Ishikawa (cell line): ENCODE measurements around the gene TMEM208.

Source experiments
- CEBPB ChIP-seq: IDR thresholded peaks from 2 replicates; pipeline ENCODE4 v1.6.1; 2012
- CREB1 ChIP-seq: IDR thresholded peaks from 2 replicates; pipeline ENCODE4 v1.6.1; 2012; ENCODE audit warnings: low read depth
- EGR1 ChIP-seq: IDR thresholded peaks from 2 replicates; pipeline ENCODE4 v1.6.1; 2012
- EP300 ChIP-seq: IDR thresholded peaks from 2 replicates; pipeline ENCODE4 v1.6.1; 2012; ENCODE audit warnings: borderline replicate concordance
- FOXM1 ChIP-seq: IDR thresholded peaks from 2 replicates; pipeline ENCODE4 v1.6.1; 2012; ENCODE audit warnings: low read depth, borderline replicate concordance
- MAX ChIP-seq: IDR thresholded peaks from 2 replicates; pipeline ENCODE4 v1.6.1; 2012
- NFIC ChIP-seq: IDR thresholded peaks from 2 replicates; pipeline ENCODE4 v1.6.1; 2012
- RAD21 ChIP-seq: IDR thresholded peaks from 2 replicates; pipeline ENCODE4 v1.6.1; 2012; ENCODE audit warnings: low read depth
- REST ChIP-seq: IDR thresholded peaks from 2 replicates; pipeline ENCODE4 v1.6.1; 2012; ENCODE audit warnings: low read depth, mild to moderate bottlenecking
- TAF1 ChIP-seq: IDR thresholded peaks from 2 replicates; pipeline ENCODE4 v1.6.1; 2012; ENCODE audit warnings: low read depth, mild to moderate bottlenecking
- TCF12 ChIP-seq: IDR thresholded peaks from 2 replicates; pipeline ENCODE4 v1.6.1; 2012; ENCODE audit warnings: low read depth
- TEAD4 ChIP-seq: IDR thresholded peaks from 2 replicates; pipeline ENCODE4 v1.6.1; 2012
- USF1 ChIP-seq: IDR thresholded peaks from 2 replicates; pipeline ENCODE4 v1.6.1; 2012
- YY1 ChIP-seq: IDR thresholded peaks from 2 replicates; pipeline ENCODE4 v1.6.1; 2012; ENCODE audit warnings: low read depth
- ZBTB7A ChIP-seq: IDR thresholded peaks from 2 replicates; pipeline ENCODE4 v1.6.1; 2012; ENCODE audit warnings: low read depth

Gene TMEM208

GRCh38 chr16:67201411-67202345 lies 25.3 kb upstream of the TMEM208 start:
- TF ChIP-seq CREB1, result no peak
- TF ChIP-seq EP300, result no peak
- TF ChIP-seq NFIC, result no peak
- TF ChIP-seq TCF12, result no peak
- no peak for TF ChIP-seq TEAD4
- no peak for TF ChIP-seq CEBPB
- TF ChIP-seq EGR1, result no peak
- TF ChIP-seq YY1, result no peak
- no peak for TF ChIP-seq ZBTB7A
- TF ChIP-seq FOXM1, result no peak
- no peak for TF ChIP-seq REST
- no peak for TF ChIP-seq MAX
- TF ChIP-seq USF1, result no peak
- no peak for TF ChIP-seq TAF1
- no peak for TF ChIP-seq RAD21

- no peak for TF ChIP-seq REST
- TF ChIP-seq TEAD4, result no peak
- TF ChIP-seq YY1, result no peak
- TF ChIP-seq CEBPB, result no peak
- no peak for TF ChIP-seq RAD21
- TF ChIP-seq MAX, result no peak
- TF ChIP-seq NFIC, result no peak
- no peak for TF ChIP-seq USF1
- no peak for TF ChIP-seq TCF12
- TF ChIP-seq TAF1, result no peak
- TF ChIP-seq EGR1, result no peak
- TF ChIP-seq FOXM1, result no peak
- TF ChIP-seq ZBTB7A, result no peak
- TF ChIP-seq EP300, result no peak
- no peak for TF ChIP-seq CREB1
Observed at GRCh38 chr16:67202426-67202825, 24.5 kb upstream of the TMEM208 start.

- TF ChIP-seq CEBPB (no peak), EGR1 (no peak), CREB1 (no peak), TEAD4 (no peak), ZBTB7A (no peak), USF1 (no peak), NFIC (no peak), TCF12 (no peak), FOXM1 (no peak), RAD21 (no peak), YY1 (no peak), EP300 (no peak), REST (no peak), MAX (no peak), TAF1 (no peak)
Observed at GRCh38 chr16:67202956-67203493, 23.9 kb upstream of the TMEM208 start.
